Ishikawa (cell line): ENCODE measurements around the gene BRI3.

ENCODE experiments used
- CEBPB ChIP-seq: IDR thresholded peaks from 2 replicates; pipeline ENCODE4 v1.6.1; 2012
- CREB1 ChIP-seq: IDR thresholded peaks from 2 replicates; pipeline ENCODE4 v1.6.1; 2012; ENCODE audit warnings: low read depth
- EGR1 ChIP-seq: IDR thresholded peaks from 2 replicates; pipeline ENCODE4 v1.6.1; 2012
- FOXM1 ChIP-seq: IDR thresholded peaks from 2 replicates; pipeline ENCODE4 v1.6.1; 2012; ENCODE audit warnings: low read depth, borderline replicate concordance
- NFIC ChIP-seq: IDR thresholded peaks from 2 replicates; pipeline ENCODE4 v1.6.1; 2012
- TEAD4 ChIP-seq: IDR thresholded peaks from 2 replicates; pipeline ENCODE4 v1.6.1; 2012
- YY1 ChIP-seq: IDR thresholded peaks from 2 replicates; pipeline ENCODE4 v1.6.1; 2012; ENCODE audit warnings: low read depth
- ZBTB7A ChIP-seq: IDR thresholded peaks from 2 replicates; pipeline ENCODE4 v1.6.1; 2012; ENCODE audit warnings: low read depth
- TF ChIP-seq, protein P1 (sequence below): IDR thresholded peaks from 2 replicates; pipeline ENCODE4 v1.6.1; 2012; ENCODE audit warnings: low read depth, mild to moderate bottlenecking
- TF ChIP-seq, protein P2 (sequence below): IDR thresholded peaks from 2 replicates; pipeline ENCODE4 v1.6.1; 2012

DNA sequence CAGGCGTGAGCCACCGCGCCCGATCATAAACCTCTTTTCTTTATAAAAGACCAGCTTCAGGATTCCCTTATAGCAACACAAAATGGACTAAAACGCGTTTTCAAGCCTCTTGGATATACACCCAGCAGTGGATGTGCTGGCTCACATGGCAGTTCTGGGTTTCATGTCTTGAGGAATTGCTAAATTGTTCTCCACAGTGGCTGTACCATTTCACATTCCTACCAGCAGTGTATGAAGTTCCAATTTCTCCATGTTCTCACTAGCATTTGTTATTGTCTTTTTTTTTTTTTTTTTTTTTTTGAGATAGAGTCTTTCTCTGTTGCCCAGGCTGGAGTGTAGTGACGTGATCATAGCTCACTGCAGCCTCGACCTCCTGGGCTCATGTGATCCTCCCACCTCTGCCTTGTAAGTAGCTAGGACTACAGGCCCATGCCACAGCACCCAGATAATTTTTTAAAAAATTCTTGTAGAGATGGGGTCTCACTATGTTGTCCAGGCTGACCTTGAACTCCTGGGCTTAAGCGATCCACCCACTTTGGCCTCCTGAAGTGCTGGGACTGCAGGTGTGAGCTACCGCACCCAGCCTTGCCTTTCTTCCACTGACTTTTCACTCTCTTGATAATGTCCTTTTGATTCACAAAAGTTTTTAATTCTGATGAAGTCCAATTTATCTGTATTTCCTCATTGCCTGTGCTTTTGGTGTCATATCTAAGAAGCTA is 46.9 kb upstream of the BRI3 start:
- TF ChIP-seq ZBTB7A (no peak), CEBPB (no peak), NFIC (no peak), FOXM1 (no peak), CREB1 (no peak), EGR1 (no peak), YY1 (no peak), TEAD4 (no peak)
- TF ChIP-seq, protein P1, sequence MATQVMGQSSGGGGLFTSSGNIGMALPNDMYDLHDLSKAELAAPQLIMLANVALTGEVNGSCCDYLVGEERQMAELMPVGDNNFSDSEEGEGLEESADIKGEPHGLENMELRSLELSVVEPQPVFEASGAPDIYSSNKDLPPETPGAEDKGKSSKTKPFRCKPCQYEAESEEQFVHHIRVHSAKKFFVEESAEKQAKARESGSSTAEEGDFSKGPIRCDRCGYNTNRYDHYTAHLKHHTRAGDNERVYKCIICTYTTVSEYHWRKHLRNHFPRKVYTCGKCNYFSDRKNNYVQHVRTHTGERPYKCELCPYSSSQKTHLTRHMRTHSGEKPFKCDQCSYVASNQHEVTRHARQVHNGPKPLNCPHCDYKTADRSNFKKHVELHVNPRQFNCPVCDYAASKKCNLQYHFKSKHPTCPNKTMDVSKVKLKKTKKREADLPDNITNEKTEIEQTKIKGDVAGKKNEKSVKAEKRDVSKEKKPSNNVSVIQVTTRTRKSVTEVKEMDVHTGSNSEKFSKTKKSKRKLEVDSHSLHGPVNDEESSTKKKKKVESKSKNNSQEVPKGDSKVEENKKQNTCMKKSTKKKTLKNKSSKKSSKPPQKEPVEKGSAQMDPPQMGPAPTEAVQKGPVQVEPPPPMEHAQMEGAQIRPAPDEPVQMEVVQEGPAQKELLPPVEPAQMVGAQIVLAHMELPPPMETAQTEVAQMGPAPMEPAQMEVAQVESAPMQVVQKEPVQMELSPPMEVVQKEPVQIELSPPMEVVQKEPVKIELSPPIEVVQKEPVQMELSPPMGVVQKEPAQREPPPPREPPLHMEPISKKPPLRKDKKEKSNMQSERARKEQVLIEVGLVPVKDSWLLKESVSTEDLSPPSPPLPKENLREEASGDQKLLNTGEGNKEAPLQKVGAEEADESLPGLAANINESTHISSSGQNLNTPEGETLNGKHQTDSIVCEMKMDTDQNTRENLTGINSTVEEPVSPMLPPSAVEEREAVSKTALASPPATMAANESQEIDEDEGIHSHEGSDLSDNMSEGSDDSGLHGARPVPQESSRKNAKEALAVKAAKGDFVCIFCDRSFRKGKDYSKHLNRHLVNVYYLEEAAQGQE, result no peak
- TF ChIP-seq, protein P2, sequence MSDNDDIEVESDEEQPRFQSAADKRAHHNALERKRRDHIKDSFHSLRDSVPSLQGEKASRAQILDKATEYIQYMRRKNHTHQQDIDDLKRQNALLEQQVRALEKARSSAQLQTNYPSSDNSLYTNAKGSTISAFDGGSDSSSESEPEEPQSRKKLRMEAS, result no peak
